ENCODE measurements around the gene TIMP3. TPM values are rescaled to one million over a fixed set of nuclear protein-coding genes. Genes with fewer than 3 reads are reported as not detected.
A peak's percentile ranks its signal among the peaks of the same experiment; 100 is the strongest.

Gene TIMP3
- total and polyA plus RNA-seq, 8 donors = 30.4 to 248 (median 107) TPM

DNA sequence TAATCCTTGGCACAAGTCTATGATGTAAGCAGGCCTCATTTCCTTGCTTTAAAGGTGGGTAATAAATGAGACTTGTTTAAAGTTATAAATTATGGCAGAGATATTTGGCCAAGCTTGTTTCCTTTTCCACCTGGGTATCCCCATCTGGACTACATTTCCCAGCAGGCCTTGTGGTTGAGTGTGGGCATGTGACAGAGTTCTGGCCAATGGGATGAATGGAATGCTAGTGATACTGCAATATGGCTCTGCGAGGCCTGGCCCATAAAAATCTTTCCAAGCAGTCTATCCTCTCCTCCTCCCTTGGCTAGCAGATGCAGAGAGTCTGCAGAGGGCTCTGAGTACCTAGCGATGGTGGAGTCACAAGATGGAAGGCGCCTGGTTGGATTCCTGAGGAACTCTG, 102.5 kb downstream of the TIMP3 start:
- intact Hi-C loops (cut with DNase I; ENCODE audit: low total_unique reads) = no loop called here
- Histone ChIP-seq H3K4me3 (no peak overlapping the region), H3K27ac (no peak overlapping the region), H3K27me3 (no peaks in the 10 kb centered on the region), H3K4me1 (peaks cover 0 to 11% (median 2%) of the 10 kb centered on the region in 4 donors), H3K36me3 (no peaks in the 10 kb centered on the region), H3K9me3 (no peaks in the 10 kb centered on the region)
- DNase-seq = peak in 1 of 2 donors; percentile 74
- TF ChIP-seq EP300 (IDR thresholded peaks at IDR 0.05) (no peak), POLR2A (IDR thresholded peaks at IDR 0.05) (no peak), POLR2AphosphoS5 (IDR thresholded peaks at IDR 0.05) (no peak)
- TF ChIP-seq, protein P1, sequence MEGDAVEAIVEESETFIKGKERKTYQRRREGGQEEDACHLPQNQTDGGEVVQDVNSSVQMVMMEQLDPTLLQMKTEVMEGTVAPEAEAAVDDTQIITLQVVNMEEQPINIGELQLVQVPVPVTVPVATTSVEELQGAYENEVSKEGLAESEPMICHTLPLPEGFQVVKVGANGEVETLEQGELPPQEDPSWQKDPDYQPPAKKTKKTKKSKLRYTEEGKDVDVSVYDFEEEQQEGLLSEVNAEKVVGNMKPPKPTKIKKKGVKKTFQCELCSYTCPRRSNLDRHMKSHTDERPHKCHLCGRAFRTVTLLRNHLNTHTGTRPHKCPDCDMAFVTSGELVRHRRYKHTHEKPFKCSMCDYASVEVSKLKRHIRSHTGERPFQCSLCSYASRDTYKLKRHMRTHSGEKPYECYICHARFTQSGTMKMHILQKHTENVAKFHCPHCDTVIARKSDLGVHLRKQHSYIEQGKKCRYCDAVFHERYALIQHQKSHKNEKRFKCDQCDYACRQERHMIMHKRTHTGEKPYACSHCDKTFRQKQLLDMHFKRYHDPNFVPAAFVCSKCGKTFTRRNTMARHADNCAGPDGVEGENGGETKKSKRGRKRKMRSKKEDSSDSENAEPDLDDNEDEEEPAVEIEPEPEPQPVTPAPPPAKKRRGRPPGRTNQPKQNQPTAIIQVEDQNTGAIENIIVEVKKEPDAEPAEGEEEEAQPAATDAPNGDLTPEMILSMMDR (IDR thresholded peaks at IDR 0.05) = no peak
- WGBS, 5 donors = 65 to 88% (median 80%) methylated on average over 3 of the region's 3 CpGs

DNA sequence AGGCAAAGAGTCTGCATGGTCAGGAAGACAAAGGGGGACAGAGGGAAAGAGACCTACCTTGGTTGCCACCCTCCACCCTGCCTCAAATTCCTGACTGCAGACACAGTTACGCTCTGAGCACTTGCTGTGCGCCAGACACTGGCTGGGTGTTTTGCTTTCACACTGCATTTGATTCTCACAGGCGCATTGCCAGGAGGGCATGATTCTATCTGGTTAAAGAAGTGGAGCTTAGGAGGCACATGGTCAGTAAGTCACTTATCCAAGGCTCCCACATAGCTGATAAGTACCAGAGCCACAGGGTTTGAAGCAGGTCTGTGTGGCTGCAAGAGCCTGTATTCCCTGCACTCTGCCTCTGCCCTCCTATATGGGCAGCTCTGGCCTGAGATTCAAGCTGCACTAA, 103.9 kb downstream of the TIMP3 start:
- no peak overlapping the region for H3K4me3 ChIP-seq
- 65 to 89% (median 85%) methylated on average over 3 of the region's 3 CpGs for WGBS, 5 donors
- no peaks in the 10 kb centered on the region for H3K36me3 ChIP-seq
- H3K9me3 ChIP-seq = no peaks in the 10 kb centered on the region
- no peaks in the 10 kb centered on the region for H3K27me3 ChIP-seq
- peak in 1 of 2 donors; percentile 58 for DNase-seq
- TF ChIP-seq POLR2A (IDR thresholded peaks at IDR 0.05) = no peak
- TF ChIP-seq EP300 (IDR thresholded peaks at IDR 0.05) = no peak
- TF ChIP-seq, protein P1 (IDR thresholded peaks at IDR 0.05) = no peak
- no peak for TF ChIP-seq POLR2AphosphoS5 (IDR thresholded peaks at IDR 0.05)
- peak overlapping the region in 1 of 5 donors; percentile 1 for H3K27ac ChIP-seq
- intact Hi-C loops (cut with DNase I; ENCODE audit: low total_unique reads) = no loop called here
- peaks cover 0 to 24% (median 10%) of the 10 kb centered on the region in 4 donors for H3K4me1 ChIP-seq

DNA sequence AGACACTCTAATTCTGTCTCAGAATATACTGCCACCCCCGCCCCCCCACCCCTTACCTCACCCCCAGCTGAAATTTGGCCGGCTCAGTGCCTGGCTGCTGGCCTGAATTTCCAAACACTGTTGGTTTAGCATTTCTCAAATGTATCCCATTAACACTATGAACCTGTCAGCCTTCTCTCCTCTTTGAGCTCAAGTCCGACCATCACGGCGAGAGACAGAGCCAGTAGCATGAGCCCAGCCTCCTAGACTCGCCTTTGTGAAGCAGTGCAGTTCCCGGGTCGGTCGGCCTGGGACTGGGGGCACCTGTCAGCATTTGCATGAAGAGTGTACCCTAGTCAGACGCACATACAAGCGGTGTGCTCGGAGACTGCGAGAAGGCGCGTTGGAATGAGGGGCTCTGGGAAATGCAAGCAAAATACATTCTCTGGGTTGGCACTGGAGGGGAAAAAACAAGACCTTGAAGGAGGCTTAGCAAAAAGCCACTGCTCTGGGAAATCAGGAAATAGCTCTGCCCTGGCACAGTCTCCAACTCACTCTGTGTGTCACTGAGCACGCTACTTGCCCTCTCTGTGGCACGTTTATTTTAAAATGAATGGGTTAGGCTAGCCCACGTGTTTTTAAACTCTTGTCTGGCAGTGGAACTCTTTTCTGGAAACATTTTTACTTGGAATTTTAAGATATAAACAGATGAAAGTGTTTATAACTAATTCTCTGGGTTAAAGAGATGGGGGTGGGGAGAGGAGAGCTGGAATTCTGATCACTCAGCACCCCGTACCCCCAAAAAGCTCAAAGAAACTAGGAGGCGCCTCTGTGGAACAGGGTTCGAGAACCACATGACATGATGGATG, 108.3 kb downstream of the TIMP3 start:
- peaks cover 0 to 37% (median 17%) of the 10 kb centered on the region in 4 donors for H3K4me1 ChIP-seq
- H3K27me3 ChIP-seq = no peaks in the 10 kb centered on the region
- 44 to 62% (median 57%) methylated on average over 21 of the region's 21 CpGs for WGBS, 5 donors
- intact Hi-C loops (cut with DNase I; ENCODE audit: low total_unique reads) = no loop called here
- no peaks in the 10 kb centered on the region for H3K36me3 ChIP-seq
- H3K27ac ChIP-seq = peak overlapping the region in 2 of 5 donors; percentile 51 to 56
- DNase-seq = peak in 1 of 2 donors; percentile 40
- TF ChIP-seq, protein P1 (IDR thresholded peaks at IDR 0.05) = no peak
- TF ChIP-seq EP300 (IDR thresholded peaks at IDR 0.05) (no peak), POLR2AphosphoS5 (IDR thresholded peaks at IDR 0.05) (no peak), POLR2A (IDR thresholded peaks at IDR 0.05) (no peak)
- H3K9me3 ChIP-seq = no peaks in the 10 kb centered on the region
- no peak overlapping the region for H3K4me3 ChIP-seq

DNA sequence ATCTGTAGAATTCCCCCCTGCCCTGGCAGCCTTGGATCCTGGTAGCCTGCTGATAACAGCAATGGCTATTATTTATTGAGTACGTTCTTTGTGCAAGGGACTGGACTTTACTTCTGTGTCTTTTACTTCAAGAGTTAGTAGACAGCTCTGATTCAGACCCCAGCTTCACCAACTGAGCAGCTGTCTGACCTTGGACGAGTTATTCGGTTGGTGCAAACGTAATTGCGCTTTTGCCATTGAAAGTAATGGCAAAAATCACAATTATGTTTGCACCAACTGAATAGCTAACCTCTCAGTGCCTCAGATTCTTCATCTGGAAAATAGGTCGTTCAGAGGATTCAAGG, 108.9 kb downstream of the TIMP3 start:
- peaks cover 0 to 1% (median under 1%) of the 10 kb centered on the region in 4 donors for H3K9me3 ChIP-seq
- H3K4me3 ChIP-seq = no peak overlapping the region
- WGBS, 5 donors = 51 to 64% (median 53%) methylated on average over 6 of the region's 6 CpGs
- H3K36me3 ChIP-seq = no peaks in the 10 kb centered on the region
- DNase-seq = no peak
- peak overlapping the region in 2 of 5 donors; percentile 51 to 56 for H3K27ac ChIP-seq
- TF ChIP-seq EP300 (IDR thresholded peaks at IDR 0.05) = no peak
- no peak for TF ChIP-seq POLR2AphosphoS5 (IDR thresholded peaks at IDR 0.05)
- TF ChIP-seq, protein P1 (IDR thresholded peaks at IDR 0.05) = no peak
- TF ChIP-seq POLR2A (IDR thresholded peaks at IDR 0.05) = no peak
- intact Hi-C loops (cut with DNase I; ENCODE audit: low total_unique reads) = no loop called here
- peaks cover 0 to 34% (median 17%) of the 10 kb centered on the region in 4 donors for H3K4me1 ChIP-seq
- no peaks in the 10 kb centered on the region for H3K27me3 ChIP-seq

Measured in stomach (tissue), 9 donors.